GM19025 (cell line): ENCODE measurements around the gene CGNL1.

Source experiments
- ATAC-seq: cut with Tn5 transposase; IDR thresholded peaks from one replicate; pipeline ENCODE4 v1.9.1; 2021; ENCODE audit warnings: mild to moderate bottlenecking, low read depth, moderate library complexity; ENCODE audit not compliant: unreplicated experiment

The CGNL1 gene

DNA sequence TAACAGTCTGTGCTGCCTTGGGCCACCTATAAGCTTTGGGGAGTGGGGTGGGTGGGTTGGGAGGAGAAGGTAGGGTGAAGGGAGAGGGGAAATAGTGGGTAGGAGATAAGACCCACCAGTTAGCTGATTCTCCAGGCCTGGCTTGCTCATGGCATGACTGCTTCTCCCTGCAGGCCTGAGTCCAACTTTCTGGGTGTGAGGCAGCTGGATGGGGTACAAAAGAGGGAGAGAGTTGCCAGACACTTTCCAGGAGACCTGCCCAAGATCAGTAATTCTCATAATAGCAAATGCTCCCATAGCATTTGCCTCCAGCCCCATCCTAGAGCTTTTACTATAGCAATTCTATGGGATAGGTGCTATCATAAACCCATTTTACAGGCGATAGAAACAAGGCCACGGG, 7.7 kb downstream of the CGNL1 start:
- ATAC-seq = no peak

DNA sequence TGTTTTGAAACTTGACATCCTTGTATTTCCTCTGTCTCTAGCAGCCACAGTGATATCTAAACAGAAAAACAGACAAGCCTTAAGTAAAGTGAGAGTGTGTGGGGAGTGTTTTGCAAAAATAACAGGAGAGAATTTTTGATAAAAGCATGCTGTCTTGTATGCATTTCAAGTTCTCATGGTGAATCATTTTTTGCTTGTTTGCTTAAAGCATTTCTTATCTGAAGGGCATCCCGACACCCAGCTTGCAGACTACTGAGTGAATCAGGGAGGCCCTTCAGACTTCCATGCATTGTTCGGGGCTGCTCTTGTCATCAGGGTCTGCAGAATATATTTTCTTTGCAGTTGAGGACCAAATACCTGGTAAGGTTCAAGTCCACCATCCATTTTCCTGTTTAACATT, 8.5 kb downstream of the CGNL1 start:
- no peak for ATAC-seq

DNA sequence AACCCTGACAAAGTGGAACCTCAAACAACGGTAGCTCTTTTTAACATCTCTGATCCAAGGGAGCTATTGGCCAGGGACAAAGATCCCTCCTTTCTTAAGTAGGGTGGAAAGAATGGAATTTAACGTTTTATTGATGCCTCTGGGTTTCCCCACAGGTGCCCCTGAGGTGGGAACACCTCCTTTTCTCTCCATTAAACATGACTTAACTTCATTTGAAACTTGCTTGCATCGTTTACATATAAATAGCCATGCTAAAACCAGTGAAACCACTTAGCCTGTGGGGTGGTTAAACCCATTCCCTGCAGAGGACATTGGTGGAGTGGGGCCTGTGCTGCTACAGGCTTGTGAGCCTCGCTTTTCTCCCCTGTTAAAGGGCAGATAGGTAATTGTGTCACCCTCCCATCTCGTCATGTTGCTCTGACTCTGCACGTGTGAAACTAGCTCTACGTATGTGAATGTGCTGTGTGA, 9.7 kb downstream of the CGNL1 start:
- no peak for ATAC-seq

DNA sequence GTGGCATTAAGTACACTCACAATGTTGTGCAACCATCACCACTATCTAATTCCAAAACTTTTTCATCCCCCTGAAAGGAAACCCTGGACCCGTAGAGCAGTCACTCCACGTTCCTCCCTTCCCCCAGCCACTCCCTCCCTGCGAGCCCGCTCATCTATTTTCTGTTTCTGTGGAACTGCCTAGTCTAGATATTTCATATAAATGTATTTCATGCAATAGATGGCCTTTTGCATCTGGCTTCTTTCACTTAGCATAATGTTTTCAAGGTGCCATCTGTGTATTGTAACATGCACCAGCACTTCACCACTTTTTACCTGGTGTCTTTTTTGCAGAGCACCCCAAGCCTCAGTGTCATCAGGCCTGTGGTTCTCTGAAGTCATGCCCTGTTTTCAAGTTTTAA, 10.7 kb downstream of the CGNL1 start:
- no peak for ATAC-seq

DNA sequence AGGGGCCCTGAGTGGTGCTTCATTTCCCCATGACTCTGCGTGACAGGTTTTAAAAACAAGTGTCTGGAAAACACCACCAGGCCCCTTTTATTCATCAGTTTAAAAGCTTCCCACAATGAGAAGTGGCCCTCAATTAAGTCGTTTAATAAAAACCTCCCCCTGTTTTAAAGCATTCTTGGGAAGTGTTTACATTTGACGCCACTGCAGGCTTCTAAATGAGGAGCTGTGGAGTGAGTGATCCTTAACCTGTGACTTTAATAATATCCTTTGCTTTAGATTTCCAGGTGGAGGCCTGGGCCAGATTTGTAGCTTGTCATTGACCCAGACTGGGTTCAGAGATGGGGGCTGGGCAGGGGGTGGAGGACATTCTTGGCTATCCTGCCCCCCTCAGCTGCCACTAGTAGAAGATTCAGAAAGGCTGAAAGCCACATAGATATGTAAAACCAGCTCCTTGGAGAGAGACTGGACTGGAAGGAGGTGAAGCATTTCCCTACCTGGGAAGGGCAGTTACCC, 11.3 kb downstream of the CGNL1 start:
- no peak for ATAC-seq

DNA sequence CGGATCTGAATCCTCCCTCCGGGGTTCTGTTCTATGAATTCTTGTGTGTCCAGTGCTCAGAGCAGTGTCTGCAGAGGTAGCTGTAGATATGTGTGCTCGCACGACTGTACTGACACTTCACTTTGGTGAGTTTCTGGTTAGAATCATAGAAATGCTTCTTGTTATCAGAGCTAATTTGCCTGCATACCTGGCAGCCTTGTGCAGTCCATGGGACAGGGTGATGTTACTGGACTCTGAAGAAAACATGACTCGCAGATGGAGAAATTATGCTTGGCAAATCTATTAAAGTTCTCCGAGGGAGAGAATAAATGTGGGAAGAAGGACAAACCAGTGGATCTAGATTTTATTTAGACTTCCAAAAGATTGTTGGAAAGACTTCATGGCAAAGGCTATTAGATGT, 12.2 kb downstream of the CGNL1 start:
- ATAC-seq = no peak

DNA sequence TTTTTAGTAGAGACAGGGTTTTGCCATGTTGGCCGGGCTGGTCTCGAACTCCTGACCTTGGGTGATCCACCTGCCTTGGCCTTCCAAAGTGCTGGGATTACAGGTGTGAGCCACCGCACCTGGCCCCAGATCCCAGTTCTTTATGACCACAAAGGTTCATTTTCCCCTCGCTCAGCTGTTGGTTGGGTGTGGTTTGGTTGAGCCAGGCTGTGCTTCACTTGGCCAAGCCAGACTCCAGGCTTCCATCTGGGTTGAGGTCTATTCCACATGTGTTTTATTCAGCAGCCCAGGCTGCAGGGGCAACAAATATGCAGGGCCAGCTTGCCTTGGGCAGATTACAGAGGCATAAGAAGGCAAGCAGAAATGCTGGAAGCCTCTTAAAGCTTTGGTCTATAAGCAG, 13.7 kb downstream of the CGNL1 start:
- no peak for ATAC-seq

DNA sequence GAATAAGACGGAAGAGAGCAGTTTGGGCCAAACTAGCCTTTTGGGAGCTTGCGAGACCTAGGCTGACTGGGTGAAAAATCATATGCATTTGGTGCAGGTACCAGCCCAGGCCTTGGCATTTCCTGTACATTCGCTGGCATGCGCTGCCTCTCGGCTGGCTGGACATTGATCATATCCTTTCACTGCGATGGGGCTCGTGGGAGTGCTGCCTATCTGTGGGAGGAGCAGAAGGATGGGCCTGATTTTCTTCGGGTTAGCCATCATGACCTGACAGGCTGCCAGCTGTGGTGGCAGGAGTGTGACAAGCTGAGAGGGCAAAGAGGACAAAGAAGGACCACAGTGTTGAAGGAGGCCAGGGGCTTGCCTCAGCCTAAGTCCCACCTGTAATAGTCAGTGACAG, 14.3 kb downstream of the CGNL1 start:
- ATAC-seq = no peak

DNA sequence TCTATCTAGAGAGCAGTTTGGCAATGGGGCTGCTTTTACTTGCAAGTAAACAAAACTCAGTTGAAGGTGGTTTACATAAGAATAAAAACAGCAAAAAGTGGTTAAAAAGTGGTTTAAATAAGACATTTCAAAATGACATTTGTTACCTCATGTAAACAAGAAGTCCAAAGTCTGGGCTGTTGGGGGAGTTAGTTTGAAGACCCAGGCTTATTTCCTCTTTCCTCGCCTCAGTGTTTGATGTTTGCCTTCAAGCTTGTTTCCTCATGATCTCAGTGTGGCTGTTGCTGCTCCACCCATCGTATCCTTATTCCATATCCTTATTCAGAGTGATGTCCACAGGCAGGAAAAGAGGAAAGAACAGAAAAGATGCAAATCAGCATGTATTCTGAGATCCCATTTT, 15.2 kb downstream of the CGNL1 start:
- ATAC-seq = no peak

DNA sequence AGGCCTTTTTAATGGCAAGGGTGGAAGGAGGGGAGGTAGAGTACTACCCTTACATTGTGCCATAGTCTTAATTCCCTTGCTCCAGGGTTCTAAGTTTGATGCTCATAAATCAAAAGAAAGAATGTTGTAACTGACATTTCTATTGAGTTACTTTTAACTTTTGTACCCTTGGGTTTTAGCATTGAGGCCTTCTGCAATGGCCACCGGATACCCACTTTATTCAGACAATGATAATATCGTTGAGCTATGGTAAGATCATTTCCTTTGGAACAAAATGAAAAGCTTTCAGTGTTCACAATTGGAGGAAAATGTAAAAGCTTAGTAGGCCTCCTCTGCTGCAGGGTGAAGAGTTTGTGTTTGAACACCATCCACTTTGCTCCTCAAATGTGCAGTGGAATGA, 16.8 kb downstream of the CGNL1 start:
- no peak for ATAC-seq

DNA sequence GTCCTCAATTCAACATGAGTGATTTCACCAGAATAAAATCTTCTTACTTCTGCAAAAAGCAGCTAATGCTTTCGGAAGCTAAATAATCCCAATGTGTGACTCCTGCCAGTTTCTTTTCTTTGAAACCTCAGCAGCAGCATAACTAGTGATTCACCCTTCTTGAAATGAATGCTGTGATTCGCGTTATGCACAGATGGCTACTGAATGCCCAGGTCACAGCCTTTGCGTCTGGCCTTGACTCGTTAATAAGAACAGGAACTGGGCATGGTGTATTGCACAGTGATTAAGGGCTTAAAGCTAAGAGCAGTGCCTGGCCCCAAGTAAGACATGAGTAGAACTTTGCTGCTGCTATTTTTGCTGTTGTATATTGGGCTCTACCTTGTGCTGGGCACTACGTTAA, 19.0 kb downstream of the CGNL1 start:
- no peak for ATAC-seq

DNA sequence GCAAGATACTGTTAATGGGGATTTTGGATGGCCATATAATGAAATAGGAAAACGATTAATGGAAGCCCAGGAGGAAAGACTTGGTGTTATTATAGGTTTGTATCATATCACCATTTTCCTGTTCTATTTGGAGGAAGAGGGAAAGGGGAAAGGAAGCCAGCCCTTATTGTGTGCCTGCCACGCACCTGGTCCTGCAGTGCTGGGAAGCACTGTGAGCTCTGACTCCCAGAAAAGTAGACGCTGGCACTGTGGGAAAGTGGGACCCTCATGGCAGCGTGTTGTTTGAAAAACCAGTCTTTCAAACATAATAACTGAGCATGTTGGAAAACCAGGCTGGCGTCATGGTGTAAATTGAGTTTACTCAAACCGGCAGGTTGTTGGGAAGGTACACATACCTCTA, 22.0 kb downstream of the CGNL1 start:
- ATAC-seq = no peak

DNA sequence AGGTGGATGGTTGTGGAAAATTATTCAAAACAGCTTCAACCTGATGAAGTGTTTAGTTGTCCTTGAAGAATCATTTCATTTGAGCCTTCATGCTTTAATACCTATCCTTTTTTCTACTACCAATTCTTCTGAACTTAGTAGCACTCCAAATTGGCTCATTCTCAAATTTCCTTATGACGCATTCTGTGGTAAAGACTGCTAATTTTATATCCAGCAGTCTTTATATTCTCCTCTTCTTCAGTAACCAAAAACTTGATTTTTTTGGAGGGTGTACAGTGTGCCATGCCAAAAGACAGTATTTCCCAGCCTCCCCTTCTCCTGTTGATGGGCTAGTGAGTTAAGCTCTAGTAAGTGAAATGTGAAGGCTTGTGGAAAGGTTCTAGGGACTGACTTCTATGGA, 25.2 kb downstream of the CGNL1 start:
- ATAC-seq = no peak

DNA sequence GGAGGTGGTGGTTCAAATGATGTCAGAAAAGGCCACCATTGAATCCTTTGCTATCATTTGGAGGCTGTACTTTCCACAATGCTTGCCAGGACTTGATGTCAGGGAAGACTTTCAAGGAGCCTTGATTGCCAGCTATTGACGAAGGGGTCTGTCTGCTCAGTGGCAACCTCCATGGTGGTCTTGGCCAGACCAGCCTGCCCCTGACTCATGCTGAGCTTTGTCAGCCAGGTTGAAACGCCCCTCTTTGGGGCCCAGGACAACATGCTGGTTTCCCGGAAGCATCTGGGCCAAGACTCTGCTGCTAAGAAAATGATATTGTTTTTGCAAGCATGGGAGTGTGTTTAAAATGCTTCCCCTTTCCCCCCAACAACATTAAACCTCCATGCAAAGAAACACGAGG, 26.7 kb downstream of the CGNL1 start:
- ATAC-seq = no peak

DNA sequence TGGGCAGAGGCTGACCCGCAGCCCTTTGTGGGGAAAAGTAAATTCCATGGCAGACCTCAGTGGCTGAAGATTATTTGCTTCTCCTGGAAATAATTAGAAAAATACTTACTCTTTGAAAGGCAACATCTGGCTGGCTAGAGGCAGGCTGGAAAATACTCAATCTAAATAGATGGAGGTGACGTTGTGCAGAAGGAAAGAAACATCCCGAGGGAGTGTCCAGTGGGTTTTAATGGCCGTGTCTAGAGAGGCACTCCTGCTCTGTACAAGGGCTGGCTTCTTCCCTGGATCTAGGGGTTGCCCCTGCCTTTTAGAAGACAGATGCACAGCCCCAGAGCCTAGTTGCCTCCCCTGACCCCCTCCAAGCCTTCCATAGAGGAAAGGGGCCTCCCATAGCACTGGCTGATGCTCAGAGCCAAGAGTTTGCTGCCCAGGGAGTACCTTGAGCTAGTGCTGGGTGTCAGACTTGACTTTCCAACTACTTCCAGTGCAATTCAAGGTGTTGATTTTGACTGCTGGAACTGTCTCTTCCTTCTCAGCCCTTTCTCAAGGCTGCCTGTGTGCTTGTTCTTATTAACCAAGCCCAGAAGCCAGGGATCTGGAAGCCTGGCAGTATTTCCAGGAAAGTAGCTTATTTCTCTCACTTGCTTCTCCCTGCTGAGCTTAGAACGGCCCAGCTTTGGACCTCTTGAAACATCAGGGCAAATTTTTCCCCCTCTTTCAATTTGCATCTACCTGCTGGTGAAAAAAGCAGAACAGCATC, 27.4 kb downstream of the CGNL1 start:
- ATAC-seq = no peak

DNA sequence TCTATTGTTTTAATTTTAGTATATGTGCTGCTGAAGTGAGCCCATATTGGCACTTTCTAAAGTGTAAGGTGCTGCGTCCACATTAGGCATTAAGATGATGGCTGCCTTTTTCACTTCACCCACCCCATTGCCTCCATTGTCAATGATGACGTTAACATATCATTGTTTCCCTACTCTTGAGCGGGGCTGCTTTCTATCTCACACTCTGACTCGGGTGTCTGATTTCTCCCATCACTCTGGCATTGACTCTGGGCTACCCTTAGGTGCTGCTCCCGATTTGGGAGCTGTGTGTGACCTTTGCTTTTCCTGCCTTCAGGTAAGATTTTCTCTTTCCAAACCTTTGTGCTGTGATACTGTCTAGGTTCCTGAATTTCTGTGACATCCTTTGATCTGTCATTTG, 28.8 kb downstream of the CGNL1 start:
- no peak for ATAC-seq

DNA sequence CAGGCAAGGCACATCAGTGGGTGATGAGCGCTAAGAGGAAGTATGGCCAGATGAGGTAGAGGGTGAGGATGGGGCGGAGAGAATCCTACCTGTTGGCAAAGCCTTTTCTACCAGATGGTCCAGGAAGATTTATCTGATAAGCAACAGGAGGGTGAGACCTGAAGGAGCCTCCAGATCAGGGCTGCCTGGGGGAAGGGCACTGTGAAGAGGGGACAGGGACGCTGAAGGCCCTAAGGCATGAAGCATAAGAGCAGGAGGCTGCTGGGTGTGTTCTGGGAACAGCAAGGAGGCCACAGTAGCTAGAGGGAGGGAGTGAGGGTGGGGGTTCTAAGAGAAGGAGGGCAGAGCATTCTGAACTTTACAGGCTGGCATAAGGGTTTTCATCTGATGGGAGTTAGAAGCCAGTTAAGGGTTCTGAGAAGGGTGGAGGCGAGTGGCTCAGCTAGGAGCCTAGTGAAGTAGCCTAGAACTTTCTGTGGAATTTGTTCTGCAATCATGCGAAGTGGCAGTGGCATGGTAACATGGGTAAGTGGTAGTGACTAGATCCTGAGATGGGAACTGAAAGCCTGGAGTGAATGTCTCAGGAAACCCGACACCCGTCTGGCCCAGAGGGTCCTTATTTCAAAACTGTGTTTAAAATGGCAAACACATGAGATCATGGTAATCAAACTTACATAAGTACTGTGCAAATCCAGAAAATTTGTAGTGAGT, 29.9 kb downstream of the CGNL1 start:
- no peak for ATAC-seq

DNA sequence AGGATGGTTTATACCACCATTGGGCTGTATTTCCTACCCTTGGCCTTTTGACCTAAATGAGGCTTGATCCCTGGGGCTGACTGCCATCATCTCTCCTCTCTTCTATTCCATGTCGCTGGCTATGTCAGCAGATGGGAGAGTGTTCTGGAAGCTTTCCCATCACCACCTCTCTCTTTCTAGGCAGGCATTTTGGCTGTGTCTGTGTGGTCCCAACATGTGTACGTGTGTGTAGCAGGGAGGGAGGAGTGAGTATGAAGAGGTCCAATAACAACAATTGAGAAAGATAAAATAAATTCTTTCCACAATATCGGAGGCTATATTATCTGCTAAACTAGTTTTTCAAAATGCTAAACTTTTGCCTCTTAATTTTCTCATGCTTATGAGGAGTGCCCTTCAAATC, 34.1 kb downstream of the CGNL1 start:
- ATAC-seq = no peak

DNA sequence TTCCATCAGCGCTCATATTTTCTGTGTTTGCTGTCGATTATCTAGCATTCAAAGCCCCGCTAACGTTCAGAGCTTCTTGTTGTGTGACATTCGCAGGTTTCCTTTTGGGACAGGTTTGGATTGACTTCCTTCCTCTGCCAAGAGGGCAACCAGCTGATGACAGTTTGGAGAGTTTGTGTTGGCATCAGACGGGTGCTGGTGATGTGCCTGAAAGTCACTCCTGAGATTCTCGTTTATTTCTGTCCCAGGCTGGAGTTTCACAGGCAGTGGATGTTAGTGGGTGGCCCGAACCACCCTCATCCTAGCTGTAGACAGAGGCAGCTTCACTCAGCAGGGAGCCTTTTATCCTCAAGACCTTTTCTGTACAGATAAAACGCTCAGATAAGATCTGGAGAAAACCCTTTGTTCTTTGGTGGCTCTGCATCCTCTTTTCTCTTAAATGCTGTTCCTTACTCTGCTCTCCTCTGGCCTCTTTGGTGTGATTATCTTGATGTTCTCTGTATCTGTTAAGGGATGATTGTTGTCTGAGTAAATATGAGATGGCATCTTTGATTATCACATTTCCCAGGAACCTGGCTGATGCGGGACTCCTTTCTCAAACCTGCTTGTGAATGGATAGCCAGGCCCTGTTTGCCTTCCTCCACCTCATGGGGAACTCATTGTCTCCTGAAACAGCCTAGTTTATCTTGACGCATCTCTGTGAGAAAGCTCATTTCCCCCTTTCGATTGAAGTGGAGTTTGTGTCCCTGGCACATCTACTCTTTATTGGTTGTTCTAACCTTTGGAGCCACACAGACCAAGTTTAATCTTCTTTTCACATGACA, 35.9 kb downstream of the CGNL1 start:
- ATAC-seq = no peak

DNA sequence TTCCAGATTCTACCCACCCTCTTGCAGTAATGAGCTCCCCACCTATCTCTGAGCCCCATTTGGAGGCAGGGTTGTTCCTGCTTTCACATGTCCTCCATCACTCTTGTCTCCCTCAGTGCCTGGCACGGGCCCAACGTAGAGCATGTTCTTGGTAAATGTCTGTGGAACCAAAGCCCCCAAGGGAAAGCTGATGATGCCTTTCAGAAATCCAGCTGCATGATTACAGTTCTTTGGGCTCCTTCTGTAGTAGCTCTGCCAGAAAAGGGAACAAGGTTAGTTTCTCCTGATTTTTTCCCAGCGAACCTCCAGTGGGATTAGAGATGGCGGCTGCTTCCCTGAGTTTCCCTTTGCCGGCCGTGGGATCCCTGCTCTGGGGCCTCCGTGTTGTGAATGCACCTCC, 39.3 kb downstream of the CGNL1 start:
- ATAC-seq = no peak

DNA sequence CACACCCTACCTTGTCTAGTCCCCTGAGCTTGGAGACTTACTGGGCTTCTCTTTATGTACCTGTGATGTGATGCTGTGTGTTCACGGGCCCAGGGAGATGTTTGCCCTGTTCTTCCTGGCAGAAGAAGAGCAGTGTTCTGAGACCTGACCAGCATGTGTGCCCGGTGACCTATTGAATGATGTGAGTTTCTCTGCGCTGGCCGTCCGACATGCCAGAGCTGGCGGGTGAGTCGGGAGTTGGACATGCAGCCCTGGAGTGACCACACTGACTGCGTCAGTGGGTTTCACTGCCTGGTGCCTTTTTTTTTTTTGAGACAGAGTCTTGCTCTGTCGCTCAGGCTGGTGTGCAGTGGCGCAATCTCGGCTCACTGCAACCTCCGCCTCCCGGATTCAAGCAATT, 42.3 kb downstream of the CGNL1 start:
- ATAC-seq = no peak
